ENCODE measurements around the gene FAAP24.

- TF ChIP-seq POLR2A (IDR thresholded peaks at IDR 0.05; ENCODE audit: low read depth, low read length): no peak
- no peak for TF ChIP-seq POLR2AphosphoS5 (IDR thresholded peaks at IDR 0.05; ENCODE audit: low read depth, low read length)
- TF ChIP-seq POU2F2 (IDR thresholded peaks at IDR 0.05; ENCODE audit: low read depth, low read length): no peak
- TF ChIP-seq SPI1 (IDR thresholded peaks at IDR 0.05; ENCODE audit: low read depth, low read length): no peak
These were observed 26.8 kb upstream of the FAAP24 start for GRCh38 chr19:32945260-32945659.
